Astrocyte (in vitro differentiated cells and primary cell): ENCODE results near the gene ASB10.

Source experiments
- CTCF ChIP-seq: IDR thresholded peaks from 2 replicates; pipeline ENCODE4 v1.5.1; 2011; ENCODE audit warnings: low read depth, mild to moderate bottlenecking, inconsistent platforms, low read length, moderate library complexity; ENCODE audit not compliant: insufficient read depth
- EZH2 ChIP-seq: IDR thresholded peaks from 2 replicates; pipeline ENCODE4 v1.6.1; 2012; ENCODE audit warnings: mild to moderate bottlenecking, low read length, inconsistent platforms; ENCODE audit not compliant: insufficient read depth

- TF ChIP-seq CTCF (no peak), EZH2 (no peak)
Observed at GRCh38 chr7:151139071-151139790, 47.8 kb downstream of the ASB10 start.
